Measurements from ENCODE around the gene MCF2L.

GRCh38 chr13:113074401-113074800, 105.4 kb downstream of the MCF2L start:
- TF ChIP-seq MAZ (CRISPR knock-in tag; conservative IDR thresholded peaks at IDR 0.05 in 1 of 2, IDR thresholded peaks at IDR 0.05 in 1 of 2) (no peak), PATZ1 (CRISPR knock-in tag; IDR thresholded peaks at IDR 0.05; ENCODE audit: borderline replicate concordance) (no peak)

Data from K562 (cell line).